ENCODE results near the gene SLC35A1. TPM values are rescaled to one million over a fixed set of nuclear protein-coding genes. Genes with fewer than 3 reads are reported as not detected.
"Not testable (repeated sequence)": the region's sequence is repeated elsewhere in the genome, so short reads cannot be mapped to it uniquely, and the experiment has no call there.

The SLC35A1 gene, protein sequence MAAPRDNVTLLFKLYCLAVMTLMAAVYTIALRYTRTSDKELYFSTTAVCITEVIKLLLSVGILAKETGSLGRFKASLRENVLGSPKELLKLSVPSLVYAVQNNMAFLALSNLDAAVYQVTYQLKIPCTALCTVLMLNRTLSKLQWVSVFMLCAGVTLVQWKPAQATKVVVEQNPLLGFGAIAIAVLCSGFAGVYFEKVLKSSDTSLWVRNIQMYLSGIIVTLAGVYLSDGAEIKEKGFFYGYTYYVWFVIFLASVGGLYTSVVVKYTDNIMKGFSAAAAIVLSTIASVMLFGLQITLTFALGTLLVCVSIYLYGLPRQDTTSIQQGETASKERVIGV
- total RNA-seq, result 20.0 and 20.7 TPM in 2 replicates

DNA sequence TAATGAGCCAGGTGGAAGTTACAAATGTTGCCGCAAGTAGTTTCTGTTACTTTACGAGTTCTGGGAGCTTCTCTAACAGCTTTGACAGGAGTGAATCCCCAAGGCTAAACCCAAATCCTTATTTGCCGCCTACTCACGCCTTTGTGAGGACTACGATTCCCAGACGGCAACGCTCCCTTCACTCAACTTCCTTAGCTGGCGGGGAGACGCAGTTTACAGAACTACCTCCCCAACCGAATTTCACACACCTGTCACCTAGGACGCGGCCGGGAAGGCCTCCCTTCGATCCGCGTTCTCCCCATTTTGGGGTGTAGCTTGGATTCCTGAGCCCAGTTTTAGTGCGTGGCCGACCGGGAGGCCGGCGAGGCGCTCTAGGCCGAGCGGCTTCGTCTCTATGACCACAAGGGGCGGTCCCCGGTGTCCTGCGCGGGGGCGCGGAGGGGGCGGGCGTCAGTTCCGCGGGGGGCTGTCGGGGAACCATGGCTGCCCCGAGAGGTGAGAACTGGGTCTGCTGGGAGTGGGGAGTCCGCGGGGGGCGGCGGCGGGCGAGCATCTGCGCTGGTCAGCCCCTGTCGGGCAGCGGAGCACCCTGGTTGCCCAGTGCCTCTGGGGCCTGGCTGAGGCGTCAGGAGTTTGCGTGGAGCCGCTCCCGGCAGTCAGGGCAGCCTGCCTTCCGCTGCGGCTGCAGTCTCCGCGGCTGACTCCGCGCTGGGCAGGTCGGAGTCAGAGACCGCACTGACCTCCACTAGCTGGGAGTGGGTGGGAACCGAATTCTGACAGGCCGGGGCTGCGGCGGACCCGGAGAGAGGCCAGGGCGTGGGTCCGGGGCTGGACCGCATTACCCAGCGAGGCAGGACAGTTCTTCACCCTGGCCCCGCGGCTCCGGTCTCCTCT, at the start of gene SLC35A1:
Gene SLC35A1, plus strand, starts transcription at position 450 of the 894 bp plus-strand sequence. Its CDS starts 30 bp downstream, at position 480.
- peak; percentile 59 to 84 for DNase-seq (ENCODE audit: low read depth in 2 of 2)

DNA sequence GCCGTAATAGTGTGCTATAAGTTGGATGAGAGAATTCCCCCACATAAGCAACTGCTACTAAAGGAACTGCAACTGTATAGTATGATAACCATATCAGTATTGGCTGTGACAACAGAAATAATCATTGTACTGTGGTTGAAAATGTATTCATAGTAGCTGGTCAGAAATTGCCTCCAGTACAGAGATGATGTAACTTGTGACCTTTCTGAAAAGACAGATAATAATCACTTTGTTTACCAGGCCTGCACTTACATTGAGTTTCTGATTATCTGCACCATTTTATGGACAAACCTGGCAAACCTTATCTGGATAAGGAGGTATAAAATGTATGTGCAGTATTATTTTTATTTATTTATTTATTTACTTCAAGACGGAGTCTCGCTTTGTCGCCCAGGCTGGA, 46.0 kb upstream of the SLC35A1 start:
- no peak for DNase-seq (ENCODE audit: low read depth in 2 of 2)

DNA sequence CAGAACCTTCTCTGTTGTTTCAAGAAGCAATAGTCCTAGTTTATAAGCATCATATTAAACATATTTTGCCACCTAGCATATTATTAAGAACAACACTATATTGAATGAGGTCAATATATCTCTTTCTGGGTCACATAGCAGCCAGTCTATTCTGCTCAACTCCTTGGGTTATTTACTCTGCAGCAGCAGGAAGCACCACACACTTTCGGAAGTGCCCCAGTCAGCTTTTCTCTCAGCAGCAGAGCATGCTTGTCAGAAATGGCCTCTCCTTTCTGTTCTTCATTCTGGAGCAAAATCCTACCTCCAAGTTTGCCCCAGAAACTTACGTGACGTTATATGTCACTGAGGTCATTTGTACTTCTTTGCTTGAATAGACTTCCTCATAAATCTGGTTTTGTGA, 42.3 kb upstream of the SLC35A1 start:
- DNase-seq (ENCODE audit: low read depth in 2 of 2), result no peak

DNA sequence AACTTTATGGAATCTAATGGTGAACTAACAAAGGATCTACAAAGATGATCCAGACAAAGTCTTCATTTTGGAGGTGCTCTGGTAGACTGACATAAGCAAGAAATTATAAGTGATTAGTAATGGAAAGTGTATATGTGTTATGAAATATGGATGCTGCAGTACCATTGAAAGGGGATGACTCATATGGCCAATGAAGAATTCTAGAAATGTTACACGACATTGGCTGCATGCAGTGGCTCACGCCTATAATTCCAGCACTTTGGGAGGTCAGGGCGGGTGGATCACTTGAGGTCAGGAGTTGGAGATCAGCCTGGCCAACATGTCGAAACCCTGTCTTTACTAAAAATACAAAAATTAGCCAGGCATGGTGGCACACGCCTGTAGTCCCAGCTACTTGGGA, 41.5 kb upstream of the SLC35A1 start:
- no peak for DNase-seq (ENCODE audit: low read depth in 2 of 2)

DNA sequence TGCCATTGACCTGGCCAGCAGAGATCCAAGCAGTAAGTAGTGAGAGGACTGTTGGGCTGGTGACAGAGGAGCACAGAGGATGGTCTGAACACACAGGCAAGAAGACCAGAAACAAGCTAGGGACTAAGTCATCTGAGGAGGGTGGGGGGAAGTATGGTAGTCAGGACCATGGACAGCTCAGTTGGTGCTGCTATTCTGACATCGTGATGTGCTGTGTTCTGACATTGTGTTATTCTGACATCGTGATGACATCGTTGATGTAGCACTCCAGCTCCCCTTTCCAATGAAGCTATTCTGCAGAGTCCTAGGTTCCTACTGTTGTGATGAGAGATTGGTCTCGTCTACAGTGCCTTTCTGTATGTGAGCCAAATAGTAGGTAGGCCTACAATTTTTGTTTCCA, 36.3 kb upstream of the SLC35A1 start:
- peak; percentile 77 to 85 for DNase-seq (ENCODE audit: low read depth in 2 of 2)

DNA sequence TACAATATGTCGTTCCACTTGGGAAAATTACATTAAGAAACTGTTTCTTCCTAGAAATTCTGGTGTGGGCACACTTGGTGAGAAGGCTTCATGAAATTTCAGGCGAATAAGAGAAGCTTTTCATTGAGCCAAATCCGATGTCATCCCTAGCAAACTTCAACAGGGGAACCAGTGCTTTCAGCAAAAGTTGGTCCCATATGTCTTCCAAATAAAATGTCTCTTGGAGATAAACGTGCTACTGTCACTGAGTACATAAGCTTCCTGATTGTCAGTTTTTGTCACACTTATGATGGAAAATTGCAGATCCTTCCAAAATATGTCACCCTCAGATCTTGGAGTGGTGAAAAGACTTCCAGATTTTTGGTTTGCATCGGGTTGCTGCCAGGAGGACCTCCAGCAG, 31.1 kb upstream of the SLC35A1 start:
- DNase-seq (ENCODE audit: low read depth in 2 of 2), result no peak

DNA sequence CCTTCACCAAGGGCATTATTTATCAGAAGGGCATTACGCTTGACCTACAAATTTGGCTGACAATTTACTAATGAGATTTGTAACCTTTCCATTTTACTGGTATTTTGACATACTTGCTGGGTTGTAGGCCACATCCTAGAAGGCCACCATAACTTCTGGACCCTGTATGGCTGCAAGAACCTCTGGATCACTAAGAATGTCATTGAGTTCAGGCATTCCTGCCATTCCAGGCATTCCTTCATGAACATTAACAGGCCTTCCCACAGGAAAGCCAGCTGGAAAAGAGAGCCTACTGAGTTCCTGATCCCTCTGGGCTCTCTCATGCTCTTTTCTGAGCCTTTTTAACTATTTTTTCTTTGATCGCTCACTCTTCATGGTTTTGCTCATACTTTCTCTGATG, 28.4 kb upstream of the SLC35A1 start:
- no peak for DNase-seq (ENCODE audit: low read depth in 2 of 2)

DNA sequence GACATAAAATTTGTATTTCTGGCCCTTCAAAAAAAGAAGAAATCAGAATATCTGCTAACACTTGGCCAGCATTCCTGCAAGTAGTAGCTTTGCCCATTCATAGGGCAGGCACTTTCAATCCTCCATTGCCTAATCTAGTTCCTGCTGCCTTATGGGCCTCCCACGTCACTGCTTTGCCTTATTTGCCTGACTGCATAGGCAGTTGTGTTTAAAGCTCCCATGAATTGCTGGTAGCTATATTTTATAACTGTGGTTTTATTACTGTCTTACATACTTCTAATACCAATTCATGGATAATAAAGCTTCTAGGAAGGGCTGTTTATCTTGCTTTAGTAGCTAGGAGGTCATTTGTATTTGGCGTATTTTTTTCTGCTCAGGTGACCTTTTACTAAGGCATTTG, 7.7 kb upstream of the SLC35A1 start:
- no peak for DNase-seq (ENCODE audit: low read depth in 2 of 2)

DNA sequence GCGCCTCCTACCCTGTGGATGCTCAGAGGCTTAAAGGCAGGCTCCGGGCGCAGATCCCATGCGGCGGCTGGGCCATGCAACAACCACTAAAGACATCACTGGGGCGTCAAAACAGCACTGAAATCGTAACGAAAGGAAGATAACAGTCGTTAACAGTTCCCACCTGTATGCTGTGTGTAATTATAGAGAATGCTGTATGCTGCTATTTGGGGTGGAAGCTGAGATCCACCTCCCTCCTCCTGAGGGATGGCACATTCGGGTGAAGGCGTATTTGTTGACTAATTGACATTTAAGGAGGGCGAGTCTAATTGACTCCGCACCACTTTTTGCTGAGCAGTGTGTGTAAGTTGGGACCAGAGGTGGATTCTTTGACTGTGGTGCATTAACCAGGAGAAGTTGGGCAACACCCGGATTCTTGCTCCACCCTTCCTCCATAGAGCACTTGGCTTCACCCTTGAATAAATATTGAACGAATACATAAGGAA, 687 bp downstream of the SLC35A1 start:
- DNase-seq (ENCODE audit: low read depth in 2 of 2), result no peak

DNA sequence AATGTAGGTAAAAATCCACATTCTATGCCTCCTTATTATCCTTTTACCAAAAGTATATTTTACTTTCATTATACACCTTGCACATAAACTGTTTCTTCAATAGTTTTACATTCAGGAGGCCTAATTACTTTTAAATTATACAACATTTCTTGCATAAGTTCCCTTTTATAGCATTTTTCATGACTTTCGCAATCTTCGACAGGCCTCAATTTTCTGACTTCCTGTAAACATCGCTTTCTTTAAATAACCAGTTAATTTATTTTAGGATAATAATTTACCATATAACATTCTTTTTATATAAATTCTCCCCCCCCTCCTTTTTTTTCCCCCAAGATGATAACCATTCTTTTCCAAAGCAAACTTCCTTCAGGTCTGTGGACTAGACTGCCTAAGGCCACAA, 9.2 kb downstream of the SLC35A1 start:
- DNase-seq (ENCODE audit: low read depth in 2 of 2), result no peak

DNA sequence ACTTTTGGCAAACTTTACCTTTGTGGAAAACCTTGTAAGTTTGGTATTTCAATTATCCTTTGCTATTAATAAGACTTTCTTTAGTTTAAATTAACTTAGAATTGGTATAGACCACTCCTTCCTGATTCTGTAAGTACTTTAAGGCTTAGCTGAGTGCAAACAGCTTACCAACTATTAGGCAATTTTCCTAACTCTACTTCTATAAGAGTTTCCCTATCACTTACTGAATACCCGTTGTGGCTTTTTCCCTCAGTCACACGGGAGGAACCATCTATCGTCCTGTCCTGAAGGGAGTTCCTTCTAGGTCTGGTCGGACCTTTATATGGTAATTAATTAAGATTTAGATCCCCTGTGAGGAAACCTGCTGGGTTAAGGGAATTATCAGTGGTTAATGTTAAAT, 9.6 kb downstream of the SLC35A1 start:
- DNase-seq (ENCODE audit: low read depth in 2 of 2), result no peak

DNA sequence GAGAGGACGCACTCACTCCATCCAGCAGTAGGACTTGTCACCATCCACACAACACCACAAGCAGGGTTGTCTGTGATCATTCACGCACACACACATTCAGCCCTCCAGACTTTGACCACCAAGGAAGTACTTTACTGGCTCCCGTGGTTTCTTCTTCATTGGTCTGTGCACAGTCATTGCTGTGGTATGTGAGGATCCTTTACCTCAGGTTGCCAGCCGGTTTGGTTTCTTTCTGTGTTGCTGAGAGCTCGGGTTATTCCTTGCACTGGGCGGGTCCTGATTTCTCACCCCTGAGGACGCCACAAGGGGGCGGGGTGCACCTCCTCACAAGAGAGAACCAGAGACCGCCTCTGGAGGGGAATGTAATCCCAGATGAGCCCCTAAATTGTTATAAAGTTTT, 11.2 kb downstream of the SLC35A1 start:
- no peak for DNase-seq (ENCODE audit: low read depth in 2 of 2)

DNA sequence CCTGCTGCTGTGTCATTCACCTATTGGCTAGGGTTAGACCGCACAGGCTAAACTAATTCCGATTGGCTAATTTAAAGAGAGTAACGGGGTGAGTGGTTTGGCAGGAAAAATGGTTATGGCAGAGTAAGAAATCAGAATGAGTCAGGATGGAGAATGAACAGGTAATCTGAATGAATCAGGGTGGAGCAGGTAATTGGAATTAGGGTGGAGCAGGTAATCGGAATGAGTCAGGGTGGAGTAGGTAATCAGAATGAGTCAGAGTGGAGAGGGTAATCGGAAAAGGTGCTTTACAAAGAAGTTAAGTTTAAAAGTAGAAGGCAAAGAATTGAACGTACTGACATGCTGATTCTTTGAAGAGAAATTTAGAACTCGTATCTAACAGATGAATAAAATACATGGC, 11.7 kb downstream of the SLC35A1 start:
- DNase-seq (ENCODE audit: low read depth in 2 of 2), result no peak

DNA sequence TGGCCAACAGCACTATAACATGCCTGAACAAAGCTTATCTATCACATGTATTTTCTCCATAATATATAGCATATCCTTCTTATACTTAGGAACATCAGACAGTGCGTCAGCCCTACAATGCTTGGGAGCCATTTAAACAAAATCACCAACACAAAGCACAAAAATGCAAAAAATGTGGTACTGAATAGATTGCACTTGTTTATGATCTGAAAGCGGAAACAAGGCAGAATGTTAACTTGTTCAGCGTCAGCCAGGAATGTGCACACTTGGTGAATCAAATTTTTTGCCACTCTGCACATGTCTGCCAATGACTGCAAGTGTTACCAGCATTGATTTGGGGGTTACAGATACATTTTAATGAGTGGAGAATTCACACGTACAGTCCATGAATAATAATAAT, 14.8 kb downstream of the SLC35A1 start:
- peak; percentile 74 to 79 for DNase-seq (ENCODE audit: low read depth in 2 of 2)

DNA sequence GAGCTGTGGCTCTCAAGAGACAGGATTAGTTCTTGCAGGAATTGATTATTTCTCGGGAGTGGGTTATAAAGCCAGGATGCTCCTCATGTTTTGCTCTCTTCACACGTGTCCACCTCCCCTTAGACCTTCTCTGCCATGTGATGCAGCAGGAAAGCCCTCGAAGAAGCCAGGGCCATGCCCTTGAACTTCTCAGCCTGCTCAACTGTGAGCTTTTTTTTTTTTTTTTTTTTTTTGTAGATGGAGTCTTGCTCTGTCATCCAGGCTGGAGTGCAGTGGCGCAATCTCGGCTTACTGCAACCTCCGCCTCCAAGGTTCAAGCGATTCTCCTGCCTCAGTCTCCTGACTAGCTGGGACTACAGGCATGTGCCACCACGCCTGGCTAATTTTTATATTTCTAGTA, 16.6 kb downstream of the SLC35A1 start:
- not testable (repeated sequence) for DNase-seq (ENCODE audit: low read depth in 2 of 2)

DNA sequence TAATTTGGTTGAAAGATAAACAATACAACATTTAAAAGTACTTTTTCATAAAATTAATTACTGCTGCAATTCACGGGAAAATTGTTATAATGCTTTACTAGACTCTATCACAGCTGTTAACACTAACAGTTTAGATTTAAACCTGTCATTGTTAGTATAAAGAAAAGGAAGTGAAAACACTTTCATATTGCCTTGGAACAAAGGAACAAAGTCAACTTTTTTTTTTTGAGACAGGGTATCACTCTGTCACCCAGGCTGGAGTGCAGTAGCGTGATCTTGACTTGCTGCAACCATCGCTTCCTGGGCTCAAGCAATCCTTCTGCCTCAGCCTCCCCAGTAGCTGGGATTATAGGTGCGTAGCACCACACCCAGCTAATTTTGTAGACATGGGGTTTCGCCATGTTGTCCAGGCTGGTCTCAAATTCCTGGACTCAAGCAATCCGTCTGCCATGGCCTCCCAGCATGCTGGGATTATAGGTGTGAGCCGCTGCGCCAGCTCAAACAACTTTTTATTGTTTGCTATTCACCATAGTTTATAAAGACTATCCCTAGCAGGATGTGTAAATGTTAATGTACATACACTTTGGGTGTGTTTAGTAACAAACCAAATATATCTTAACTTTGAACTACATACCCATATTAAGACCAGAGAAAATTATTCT, 22.1 kb downstream of the SLC35A1 start:
- DNase-seq (ENCODE audit: low read depth in 2 of 2), result no peak

DNA sequence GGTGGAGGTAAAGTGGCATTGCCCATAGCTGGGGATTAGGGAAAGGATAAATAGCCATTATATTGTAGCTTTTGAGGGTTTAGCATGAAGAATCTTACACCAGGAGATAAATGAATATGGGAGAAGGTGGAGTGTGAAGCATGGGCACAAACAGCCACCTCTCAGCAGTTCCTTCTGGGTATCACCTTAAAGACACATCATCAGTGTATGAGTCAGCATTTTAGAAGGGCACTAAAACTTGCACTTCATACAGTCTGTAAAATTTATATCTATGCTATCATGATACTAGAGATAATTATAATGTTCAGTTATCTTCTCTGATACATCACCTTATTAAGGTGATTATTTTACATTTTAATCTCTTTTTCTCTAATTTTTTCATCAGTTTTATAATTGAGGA, 25.3 kb downstream of the SLC35A1 start:
- no peak for DNase-seq (ENCODE audit: low read depth in 2 of 2)

DNA sequence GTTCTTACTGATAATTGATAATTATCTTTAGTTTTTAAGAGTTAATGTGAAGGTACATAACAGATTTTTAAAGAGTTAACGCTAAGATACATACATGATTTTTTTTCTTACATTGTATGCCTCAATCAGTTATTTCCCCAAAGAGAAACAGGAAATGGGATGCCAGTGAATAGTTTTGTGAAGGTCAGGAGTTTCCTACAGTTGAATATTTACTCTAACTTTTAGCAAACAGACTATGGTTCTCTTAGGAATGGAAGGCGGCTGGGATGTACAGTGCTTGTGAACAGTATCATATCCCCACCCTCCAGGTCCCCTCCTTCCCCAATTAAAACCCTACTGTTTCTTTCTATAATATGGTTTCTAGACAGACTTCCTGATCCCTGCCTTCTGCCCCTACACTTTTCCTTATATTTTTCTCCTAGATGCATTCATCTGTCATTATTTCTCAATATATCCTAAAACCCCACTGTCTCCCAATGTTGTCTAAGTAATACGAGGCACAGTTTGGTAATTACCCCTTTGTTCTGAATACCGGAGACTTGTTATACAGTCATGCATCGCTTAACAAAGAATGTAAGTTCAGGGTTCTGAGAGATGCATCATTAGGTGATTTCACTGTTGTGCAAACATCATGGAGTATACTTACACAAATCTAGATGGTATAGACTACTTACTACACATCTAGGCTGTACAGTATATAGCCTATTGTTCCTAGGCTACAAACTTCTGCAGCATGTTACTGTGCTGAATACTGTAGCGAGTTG, 29.2 kb downstream of the SLC35A1 start:
- DNase-seq (ENCODE audit: low read depth in 2 of 2), result peak; percentile 24 to 35

DNA sequence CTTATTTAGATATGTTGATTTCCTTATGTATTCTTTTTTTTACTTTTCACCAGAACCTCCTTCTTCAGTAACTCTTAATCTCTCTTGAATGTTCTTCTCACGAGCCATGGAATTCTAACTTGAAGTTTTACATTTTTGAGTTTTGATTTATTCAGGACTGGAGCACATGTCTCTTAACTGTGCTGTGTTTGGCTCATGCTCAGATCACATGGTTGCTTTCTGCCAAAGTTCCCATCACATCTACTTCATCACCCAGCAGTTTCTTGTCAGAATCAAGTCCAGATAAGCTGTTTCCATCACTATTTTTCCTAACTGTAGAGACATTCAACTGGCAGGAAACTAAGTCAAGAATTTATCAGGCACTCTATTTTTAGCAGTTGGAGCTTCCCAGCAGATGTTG, 31.7 kb downstream of the SLC35A1 start:
- DNase-seq (ENCODE audit: low read depth in 2 of 2), result no peak

DNA sequence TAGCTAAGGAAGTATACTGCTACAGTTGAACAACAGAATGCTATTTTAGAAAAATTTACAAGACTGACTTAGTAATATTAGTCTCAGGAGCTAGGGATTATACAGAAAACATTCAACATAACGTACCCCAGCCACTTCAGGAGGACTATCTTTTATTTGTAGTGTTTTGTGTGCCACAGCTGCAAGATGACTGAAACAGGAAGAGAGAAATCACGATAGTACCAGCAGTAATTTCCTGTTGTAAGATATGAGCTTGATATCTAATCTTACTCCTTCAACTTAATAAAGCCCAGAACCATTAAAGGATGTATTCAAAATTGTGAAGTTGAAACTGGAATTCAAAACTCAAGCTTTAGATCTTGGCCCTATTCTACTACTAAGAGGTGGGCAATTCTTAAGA, 42.1 kb downstream of the SLC35A1 start:
- DNase-seq (ENCODE audit: low read depth in 2 of 2), result peak in 1 of 2 donors; percentile 21

DNA sequence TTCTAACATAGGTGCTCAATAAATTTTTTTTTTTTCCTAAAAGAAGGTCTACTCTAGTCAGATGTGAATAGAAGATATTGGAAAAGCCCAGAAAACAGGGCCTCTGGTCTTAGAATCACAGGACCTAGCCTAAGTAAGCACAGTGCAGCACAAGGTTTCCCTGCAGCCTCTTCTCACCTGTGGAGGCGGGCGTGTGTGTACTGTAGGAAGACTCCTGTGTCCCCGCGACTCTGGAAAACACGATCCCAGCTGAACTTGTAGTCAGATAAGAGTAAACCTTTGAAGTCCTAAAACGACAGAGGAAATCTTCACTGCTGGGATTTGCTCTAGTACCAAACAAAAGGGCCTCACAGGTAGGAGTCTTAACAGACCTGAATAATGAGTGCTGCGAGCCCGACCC, 45.7 kb downstream of the SLC35A1 start:
- DNase-seq (ENCODE audit: low read depth in 2 of 2), result no peak
